K562 (cell line): Measurements from ENCODE around the gene FASN.

ENCODE experiments used
- BRF1 ChIP-seq: IDR thresholded peaks from 3 replicates; pipeline ENCODE4 v1.6.1; 2011; ENCODE audit warnings: borderline replicate concordance, mild to moderate bottlenecking; ENCODE audit not compliant: insufficient read length; ENCODE audit errors: extremely low read depth
- BRF2 ChIP-seq: IDR thresholded peaks from 3 replicates; pipeline ENCODE4 v1.6.1; 2011; ENCODE audit warnings: borderline replicate concordance, mild to moderate bottlenecking; ENCODE audit not compliant: insufficient read length, insufficient read depth
- CREB3 ChIP-seq: fragments of 450-650 bp; conservative IDR thresholded peaks from 2 replicates; pipeline ENCODE4 v1.6.1; 2016; ENCODE audit warnings: missing genetic modification characterization, low read depth, mild to moderate bottlenecking, missing compliant biosample characterization, moderate library complexity
- CTCF ChIP-seq, 3 experiments: IDR thresholded peaks in 2 of 3; conservative IDR thresholded peaks in 1 of 3; 2 replicates each; pipeline ENCODE4 v1.5.1; 2011 to 2012; ENCODE audit warnings: low read length in 3 of 3, mild to moderate bottlenecking in 3 of 3, control low read depth in 2 of 3, improper control_type of control experiment in 1 of 3, inconsistent platforms in 1 of 3, low read depth in 1 of 3, mixed read lengths in 1 of 3, moderate library complexity in 1 of 3; ENCODE audit not compliant: insufficient read depth in 2 of 3
- E2F6 ChIP-seq, 2 experiments: IDR thresholded peaks; 2 replicates each; pipeline ENCODE4 v1.6.1; 2011; ENCODE audit warnings: borderline replicate concordance in 1 of 2, control low read depth in 1 of 2, low read depth in 1 of 2, low read length in 1 of 2, mild to moderate bottlenecking in 1 of 2, mixed read lengths in 1 of 2, moderate library complexity in 1 of 2; ENCODE audit not compliant: insufficient read depth in 1 of 2, insufficient read length in 1 of 2, poor library complexity in 1 of 2, severe bottlenecking in 1 of 2; ENCODE audit errors: extremely low read depth in 1 of 2
- ELK1 ChIP-seq: sonication (generic); formaldehyde crosslinking; IDR thresholded peaks from 2 replicates; pipeline ENCODE4 v1.8.1; 2022; ENCODE audit warnings: missing genetic modification reagents
- HIVEP1 ChIP-seq: fragments of 250-450 bp; sonication (Bioruptor Pico); IDR thresholded peaks from 2 replicates; pipeline ENCODE4 v1.4.0; 2020; ENCODE audit warnings: mild to moderate bottlenecking
- KLF16 ChIP-seq: IDR thresholded peaks from 2 replicates; pipeline ENCODE4 v1.6.1; 2016; ENCODE audit warnings: antibody characterized with exemption
- MBD1 ChIP-seq: fragments of 250-450 bp; sonication (Bioruptor Pico); IDR thresholded peaks from 2 replicates; pipeline ENCODE4 v1.8.0; 2022; ENCODE audit warnings: inconsistent platforms
- STAG1 ChIP-seq: sonication (generic); formaldehyde crosslinking; IDR thresholded peaks from 2 replicates; pipeline ENCODE4 v1.5.0; 2020; ENCODE audit warnings: missing genetic modification reagents, borderline replicate concordance
- USF1 ChIP-seq: sonication (generic); formaldehyde crosslinking; IDR thresholded peaks from 2 replicates; pipeline ENCODE4 v1.9.0; 2022; ENCODE audit warnings: mild to moderate bottlenecking, missing genetic modification reagents
- YY1 ChIP-seq, 3 experiments: IDR thresholded peaks; 2 replicates each; pipeline ENCODE4 v1.6.1; 2011; ENCODE audit warnings: low read length in 2 of 3, mild to moderate bottlenecking in 2 of 3, moderate library complexity in 2 of 3, borderline replicate concordance in 1 of 3, control low read depth in 1 of 3, low read depth in 1 of 3; ENCODE audit not compliant: insufficient read depth in 3 of 3, insufficient replicate concordance in 2 of 3, control insufficient read depth in 1 of 3, insufficient read length in 1 of 3; ENCODE audit errors: extremely low read depth in 1 of 3
- ZBTB43 ChIP-seq: sonication (generic); formaldehyde crosslinking; IDR thresholded peaks from 2 replicates; pipeline ENCODE4 v1.8.0; 2023; ENCODE audit warnings: mild to moderate bottlenecking, missing genetic modification reagents
- ZNF316 ChIP-seq: fragments of 450-650 bp; IDR thresholded peaks from 2 replicates; pipeline ENCODE4 v1.6.1; 2016

GRCh38 chr17:82121660-82122629, 23.9 kb upstream of the FASN start:
- TF ChIP-seq MBD1 (CRISPR knock-in tag) (no peak), ELK1 (CRISPR knock-in tag) (no peak), ZBTB43 (CRISPR knock-in tag) (no peak), STAG1 (CRISPR knock-in tag) (no peak), HIVEP1 (CRISPR knock-in tag) (no peak), KLF16 (no peak), CTCF (IDR thresholded peaks at IDR 0.05 in 2 of 3, conservative IDR thresholded peaks at IDR 0.05 in 1 of 3; ENCODE audit: insufficient read depth in 2 of 3, low read depth in 1 of 3, low read length in 3 of 3) (no peak), YY1 (IDR thresholded peaks at IDR 0.05; ENCODE audit: borderline replicate concordance in 1 of 3, control insufficient read depth in 1 of 3, extremely low read depth in 1 of 3, insufficient read depth in 3 of 3, insufficient read length in 1 of 3, insufficient replicate concordance in 2 of 3, low read depth in 1 of 3, low read length in 2 of 3) (no peak), USF1 (CRISPR knock-in tag) (no peak), CREB3 (tag) (no peak), BRF1 (no peak), E2F6 (IDR thresholded peaks at IDR 0.05; ENCODE audit: borderline replicate concordance in 1 of 2, extremely low read depth in 1 of 2, insufficient read depth in 1 of 2, insufficient read length in 1 of 2, low read depth in 1 of 2, low read length in 1 of 2, poor library complexity in 1 of 2, severe bottlenecking in 1 of 2) (peak in 1 of 2 experiments; percentile 44), BRF2 (no peak), ZNF316 (no peak)
